HG03457 (cell line): Measurements from ENCODE around the gene LRMDA.

Source experiments
- ATAC-seq: cut with Tn5 transposase; IDR thresholded peaks from one replicate; pipeline ENCODE4 v1.9.1; 2021; ENCODE audit warnings: moderate number of reproducible peaks; ENCODE audit not compliant: unreplicated experiment

Gene LRMDA

GRCh38 chr10:75418712-75419111 lies 12.7 kb upstream of the LRMDA start:
- no peak for ATAC-seq

GRCh38 chr10:75422913-75423312 lies 8.5 kb upstream of the LRMDA start:
- no peak for ATAC-seq

- ATAC-seq, result no peak
Observed at GRCh38 chr10:75424571-75424970, 6.9 kb upstream of the LRMDA start.

GRCh38 chr10:75425291-75426079 lies 5.9 kb upstream of the LRMDA start:
- ATAC-seq, result no peak

- no peak for ATAC-seq
Observed at GRCh38 chr10:75426880-75427279, 4.5 kb upstream of the LRMDA start.

GRCh38 chr10:75427951-75428350 lies 3.5 kb upstream of the LRMDA start:
- ATAC-seq, result no peak

GRCh38 chr10:75428434-75429158 lies 2.8 kb upstream of the LRMDA start:
- ATAC-seq, result no peak

GRCh38 chr10:75429159-75429827 lies 2.1 kb upstream of the LRMDA start:
- no peak for ATAC-seq

- no peak for ATAC-seq
Observed at GRCh38 chr10:75430000-75430763, 1.2 kb upstream of the LRMDA start.

GRCh38 chr10:75432176-75432575 lies 752 bp downstream of the LRMDA start:
- ATAC-seq, result no peak

GRCh38 chr10:75432763-75433162 lies 1.3 kb downstream of the LRMDA start:
- ATAC-seq, result no peak

GRCh38 chr10:75433216-75433615 lies 1.8 kb downstream of the LRMDA start:
- no peak for ATAC-seq

GRCh38 chr10:75434291-75434690 lies 2.9 kb downstream of the LRMDA start:
- no peak for ATAC-seq

GRCh38 chr10:75435291-75435690 lies 3.9 kb downstream of the LRMDA start:
- no peak for ATAC-seq

- ATAC-seq, result no peak
Observed at GRCh38 chr10:75436896-75437295, 5.5 kb downstream of the LRMDA start.

- ATAC-seq, result no peak
Observed at GRCh38 chr10:75437693-75438092, 6.3 kb downstream of the LRMDA start.

- ATAC-seq, result no peak
Observed at GRCh38 chr10:75438275-75438674, 6.9 kb downstream of the LRMDA start.

GRCh38 chr10:75439811-75440210 lies 8.4 kb downstream of the LRMDA start:
- no peak for ATAC-seq

- no peak for ATAC-seq
Observed at GRCh38 chr10:75440271-75440793, 8.9 kb downstream of the LRMDA start.

GRCh38 chr10:75441196-75441595 lies 9.8 kb downstream of the LRMDA start:
- no peak for ATAC-seq

GRCh38 chr10:75441682-75442081 lies 10.3 kb downstream of the LRMDA start:
- ATAC-seq, result no peak
